HT-29 (cell line): ENCODE data around the gene CD96. TPM values are rescaled to one million over a fixed set of nuclear protein-coding genes. Genes with fewer than 3 reads are reported as not detected.

Experiments used
- DNase-seq: peaks from one replicate; pipeline ENCODE4 v3.0.0-alpha.2; 2015; ENCODE audit warnings: low spot score
- total RNA-seq: library from RNA; depleted of rRNA; stranded (reverse); fragments of >200 nt; shearing (Covaris generic); gene quantifications from 2 replicates; pipeline ENCODE4 v1.2.3, GENCODE V29; 2014

The CD96 gene
- total RNA-seq, 1 experiment from 2014 or later = not detected

- DNase-seq = no peak
Measured at GRCh38 chr3:111593666-111594065, 51.7 kb downstream of the CD96 start.

- no peak for DNase-seq
Measured at GRCh38 chr3:111594205-111594604, 52.2 kb downstream of the CD96 start.

- DNase-seq = no peak
Measured at GRCh38 chr3:111594781-111595180, 52.8 kb downstream of the CD96 start.

GRCh38 chr3:111595232-111595631, 53.2 kb downstream of the CD96 start, which contains the start of gene ZBED2:
ZBED2 (minus strand) TSS chr3:111595346; CDS start chr3:111594201, 1,145 bp downstream.
- DNase-seq = no peak

- DNase-seq = no peak
Measured at GRCh38 chr3:111596328-111596727, 54.3 kb downstream of the CD96 start.

- DNase-seq = no peak
Measured at GRCh38 chr3:111598139-111598538, 56.1 kb downstream of the CD96 start.

GRCh38 chr3:111598552-111598951, 56.6 kb downstream of the CD96 start:
- no peak for DNase-seq

GRCh38 chr3:111601810-111602209, 59.8 kb downstream of the CD96 start:
- no peak for DNase-seq

- DNase-seq = no peak
Measured at GRCh38 chr3:111603679-111604078, 61.7 kb downstream of the CD96 start.

- DNase-seq = no peak
Measured at GRCh38 chr3:111604119-111604518, 62.1 kb downstream of the CD96 start.

GRCh38 chr3:111605018-111605417, 63.0 kb downstream of the CD96 start:
- no peak for DNase-seq

- no peak for DNase-seq
Measured at GRCh38 chr3:111605493-111605892, 63.5 kb downstream of the CD96 start.

GRCh38 chr3:111607240-111607920, 65.4 kb downstream of the CD96 start:
- no peak for DNase-seq

- no peak for DNase-seq
Measured at GRCh38 chr3:111608383-111608782, 66.4 kb downstream of the CD96 start.

GRCh38 chr3:111609700-111610099, 67.7 kb downstream of the CD96 start:
- DNase-seq = no peak

GRCh38 chr3:111610189-111610588, 68.2 kb downstream of the CD96 start:
- no peak for DNase-seq

GRCh38 chr3:111610612-111611054, 68.6 kb downstream of the CD96 start:
- no peak for DNase-seq

- no peak for DNase-seq
Measured at GRCh38 chr3:111613294-111613693, 71.3 kb downstream of the CD96 start.

GRCh38 chr3:111615880-111616279, 73.9 kb downstream of the CD96 start:
- no peak for DNase-seq

GRCh38 chr3:111616417-111617105, 74.6 kb downstream of the CD96 start:
- peak; percentile 52 for DNase-seq

GRCh38 chr3:111617406-111617805, 75.4 kb downstream of the CD96 start:
- no peak for DNase-seq

- DNase-seq = no peak
Measured at GRCh38 chr3:111617912-111618601, 76.1 kb downstream of the CD96 start.

GRCh38 chr3:111618945-111619344, 76.9 kb downstream of the CD96 start:
- no peak for DNase-seq
